ENCODE measurements around the gene ZFHX3.

GRCh38 chr16:73006026-73006425 is 41.9 kb downstream of the ZFHX3 start:
- TF ChIP-seq RAD21 (IDR thresholded peaks at IDR 0.05; ENCODE audit: low read depth) (no peak), EGR1 (IDR thresholded peaks at IDR 0.05) (no peak)
